ENCODE measurements around the gene USF3.

DNA sequence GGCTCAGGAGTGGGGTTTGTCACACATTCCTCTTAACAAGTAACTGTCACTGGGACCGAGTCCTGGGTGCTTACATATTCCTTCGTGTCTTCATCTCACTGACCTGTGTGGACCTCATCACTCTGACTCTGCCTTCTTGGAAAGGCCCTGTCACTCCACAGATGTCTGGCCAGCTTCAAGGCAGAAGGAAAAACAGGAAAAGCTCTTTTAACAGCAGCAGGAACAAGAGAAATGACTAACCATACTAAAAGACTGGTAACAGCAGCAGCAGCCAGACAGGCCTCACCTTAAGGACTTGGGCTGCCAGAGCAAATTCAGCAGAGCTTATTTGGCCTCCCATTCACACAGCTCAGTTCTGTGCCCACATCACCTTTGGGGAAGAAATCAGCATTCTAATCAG is 68.1 kb downstream of the USF3 start:
- TF ChIP-seq, protein P1, sequence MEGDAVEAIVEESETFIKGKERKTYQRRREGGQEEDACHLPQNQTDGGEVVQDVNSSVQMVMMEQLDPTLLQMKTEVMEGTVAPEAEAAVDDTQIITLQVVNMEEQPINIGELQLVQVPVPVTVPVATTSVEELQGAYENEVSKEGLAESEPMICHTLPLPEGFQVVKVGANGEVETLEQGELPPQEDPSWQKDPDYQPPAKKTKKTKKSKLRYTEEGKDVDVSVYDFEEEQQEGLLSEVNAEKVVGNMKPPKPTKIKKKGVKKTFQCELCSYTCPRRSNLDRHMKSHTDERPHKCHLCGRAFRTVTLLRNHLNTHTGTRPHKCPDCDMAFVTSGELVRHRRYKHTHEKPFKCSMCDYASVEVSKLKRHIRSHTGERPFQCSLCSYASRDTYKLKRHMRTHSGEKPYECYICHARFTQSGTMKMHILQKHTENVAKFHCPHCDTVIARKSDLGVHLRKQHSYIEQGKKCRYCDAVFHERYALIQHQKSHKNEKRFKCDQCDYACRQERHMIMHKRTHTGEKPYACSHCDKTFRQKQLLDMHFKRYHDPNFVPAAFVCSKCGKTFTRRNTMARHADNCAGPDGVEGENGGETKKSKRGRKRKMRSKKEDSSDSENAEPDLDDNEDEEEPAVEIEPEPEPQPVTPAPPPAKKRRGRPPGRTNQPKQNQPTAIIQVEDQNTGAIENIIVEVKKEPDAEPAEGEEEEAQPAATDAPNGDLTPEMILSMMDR (conservative IDR thresholded peaks at IDR 0.05; ENCODE audit: low read length) = no peak
- no peak for TF ChIP-seq EZH2phosphoT487 (IDR thresholded peaks at IDR 0.05; ENCODE audit: borderline replicate concordance, low read depth, low read length)

All from OCI-LY7 (cell line).